H9 (cell line): ENCODE measurements around the gene FBXL5. TPM values are rescaled to one million over a fixed set of nuclear protein-coding genes. Genes with fewer than 3 reads are reported as not detected.

Source experiments
- DNase-seq: peaks from one replicate; pipeline ENCODE4 v3.0.0-alpha.2; 2017
- H2AFZ ChIP-seq: one replicate; pipeline ENCODE4 v1.6.1; 2013; ENCODE audit warnings: mild to moderate bottlenecking, low read length, control low read depth, moderate library complexity
- H2AK5ac ChIP-seq: 2 replicates; pipeline ENCODE4 v1.6.1; 2013; ENCODE audit warnings: low read length, control low read depth, mixed read lengths; ENCODE audit not compliant: insufficient read length
- H2BK120ac ChIP-seq: one replicate; pipeline ENCODE4 v1.6.1; 2013; ENCODE audit warnings: low read depth, mild to moderate bottlenecking, low read length, control low read depth, inconsistent platforms; ENCODE audit not compliant: poor library complexity, severe bottlenecking
- H2BK12ac ChIP-seq: 2 replicates; pipeline ENCODE4 v1.6.1; 2013; ENCODE audit warnings: low read length, control low read depth, mixed read lengths, low read depth; ENCODE audit not compliant: insufficient read length
- H2BK15ac ChIP-seq: 2 replicates; pipeline ENCODE4 v1.6.1; 2013; ENCODE audit warnings: low read depth, low read length, control low read depth
- H2BK20ac ChIP-seq: one replicate; pipeline ENCODE4 v1.6.1; 2013; ENCODE audit warnings: low read depth, mild to moderate bottlenecking, low read length, control low read depth, inconsistent platforms; ENCODE audit not compliant: poor library complexity, severe bottlenecking
- H2BK5ac ChIP-seq: 2 replicates; pipeline ENCODE4 v1.6.1; 2013; ENCODE audit warnings: low read length, control low read depth, mixed read lengths; ENCODE audit not compliant: insufficient read length
- H3K14ac ChIP-seq: 2 replicates; pipeline ENCODE4 v1.6.1; 2013; ENCODE audit warnings: low read length, control low read depth; ENCODE audit not compliant: insufficient read depth
- H3K18ac ChIP-seq: 2 replicates; pipeline ENCODE4 v1.6.1; 2013; ENCODE audit warnings: low read depth, mild to moderate bottlenecking, mixed read lengths, low read length, control low read depth; ENCODE audit not compliant: insufficient read length
- H3K23ac ChIP-seq: 2 replicates; pipeline ENCODE4 v1.6.1; 2013; ENCODE audit warnings: low read length, control low read depth, mixed read lengths, low read depth; ENCODE audit not compliant: insufficient read length
- H3K23me2 ChIP-seq: 2 replicates; pipeline ENCODE4 v1.6.1; 2013; ENCODE audit warnings: low read depth, mild to moderate bottlenecking, mixed read lengths, low read length, control low read depth; ENCODE audit not compliant: insufficient read length, poor library complexity, severe bottlenecking
- H3K27ac ChIP-seq: 2 replicates; pipeline ENCODE4 v1.5.1; 2013; ENCODE audit warnings: low read length, control low read depth, mixed read lengths, low read depth; ENCODE audit not compliant: insufficient read length
- H3K27me3 ChIP-seq: 2 replicates; pipeline ENCODE4 v1.6.1; 2013; ENCODE audit warnings: low read length, control low read depth, inconsistent platforms; ENCODE audit not compliant: insufficient read depth
- H3K4ac ChIP-seq: 2 replicates; pipeline ENCODE4 v1.6.1; 2013; ENCODE audit warnings: low read depth, mild to moderate bottlenecking, control low read depth, inconsistent platforms, low read length, moderate library complexity
- H3K4me1 ChIP-seq: 2 replicates; pipeline ENCODE4 v1.6.1; 2013; ENCODE audit warnings: low read length, control low read depth, inconsistent platforms; ENCODE audit not compliant: insufficient read depth
- H3K4me2 ChIP-seq: 2 replicates; pipeline ENCODE4 v1.6.1; 2013; ENCODE audit warnings: low read length, control low read depth, mixed read lengths; ENCODE audit not compliant: insufficient read length, insufficient read depth
- H3K56ac ChIP-seq: 2 replicates; pipeline ENCODE4 v1.6.1; 2013; ENCODE audit warnings: low read depth, mild to moderate bottlenecking, mixed read lengths, low read length, control low read depth; ENCODE audit not compliant: insufficient read length
- H3K79me1 ChIP-seq: 2 replicates; pipeline ENCODE4 v1.6.1; 2013; ENCODE audit warnings: low read depth, mild to moderate bottlenecking, moderate library complexity, low read length, control low read depth, inconsistent platforms; ENCODE audit not compliant: insufficient read depth, poor library complexity, severe bottlenecking
- H3K79me2 ChIP-seq: 2 replicates; pipeline ENCODE4 v1.6.1; 2013; ENCODE audit warnings: low read length, control low read depth, inconsistent platforms; ENCODE audit not compliant: insufficient read depth
- H3K9ac ChIP-seq: 2 replicates; pipeline ENCODE4 v1.6.1; 2013; ENCODE audit warnings: low read length, control low read depth, mixed read lengths; ENCODE audit not compliant: insufficient read length; ENCODE audit errors: extremely low read depth
- H3K9me3 ChIP-seq: one replicate; pipeline ENCODE4 v1.6.1; 2013; ENCODE audit warnings: low read depth, low read length, inconsistent platforms; ENCODE audit not compliant: control insufficient read depth
- H3T11ph ChIP-seq: one replicate; pipeline ENCODE4 v1.6.1; 2013; ENCODE audit warnings: mild to moderate bottlenecking, low read length, control low read depth, inconsistent platforms
- H4K20me1 ChIP-seq: one replicate; pipeline ENCODE4 v1.6.1; 2013; ENCODE audit not compliant: control insufficient read depth, insufficient read length, insufficient read depth
- H4K5ac ChIP-seq: 2 replicates; pipeline ENCODE4 v1.6.1; 2013; ENCODE audit warnings: low read depth, mild to moderate bottlenecking, mixed read lengths, low read length, control low read depth; ENCODE audit not compliant: insufficient read length
- H4K8ac ChIP-seq: replicated peaks from 2 replicates; pipeline ENCODE4 v1.6.1; 2013; ENCODE audit warnings: low read length, control low read depth, mixed read lengths, low read depth; ENCODE audit not compliant: insufficient read length
- H4K91ac ChIP-seq: 2 replicates; pipeline ENCODE4 v1.6.1; 2013; ENCODE audit warnings: low read depth, mild to moderate bottlenecking, moderate library complexity, mixed read lengths, low read length, control low read depth; ENCODE audit not compliant: insufficient read length
- H3K27ac Mint-ChIP-seq, 3 experiments: 2 replicates in 2 of 3; 3 replicates in 1 of 3; pipeline ENCODE4 v1.8.0; 2020 to 2021; ENCODE audit warnings: mixed read lengths in 3 of 3, mild to moderate bottlenecking in 1 of 3, moderate library complexity in 1 of 3
- H3K27me3 Mint-ChIP-seq: 2 replicates; pipeline ENCODE4 v1.8.0; 2021; ENCODE audit warnings: low read depth, mild to moderate bottlenecking, moderate library complexity, mixed read lengths
- H3K36me3 Mint-ChIP-seq, 3 experiments: 2 replicates in 2 of 3; 3 replicates in 1 of 3; pipeline ENCODE4 v1.8.0; 2020 to 2021; ENCODE audit warnings: low read depth in 3 of 3, mixed read lengths in 3 of 3; ENCODE audit not compliant: insufficient read depth in 1 of 3
- H3K4me1 Mint-ChIP-seq, 2 experiments: 2 replicates each; pipeline ENCODE4 v1.8.0; 2020; ENCODE audit warnings: mixed read lengths in 2 of 2
- H3K4me3 Mint-ChIP-seq, 2 experiments: 2 replicates in 1 of 2; 3 replicates in 1 of 2; pipeline ENCODE4 v1.8.0; 2020 to 2021; ENCODE audit warnings: mild to moderate bottlenecking in 2 of 2, mixed read lengths in 2 of 2, moderate library complexity in 1 of 2
- H3K9me3 Mint-ChIP-seq, 2 experiments: 2 replicates in 1 of 2; 3 replicates in 1 of 2; pipeline ENCODE4 v1.8.0; 2020; ENCODE audit warnings: mild to moderate bottlenecking in 2 of 2, mixed read lengths in 2 of 2, moderate library complexity in 1 of 2
- CTCF ChIP-seq: fragments of 200-600 bp; sonication (generic); conservative IDR thresholded peaks from 3 replicates; pipeline ENCODE4 v1.8.0; 2021; ENCODE audit warnings: antibody characterized with exemption, mild to moderate bottlenecking
- WGBS: extraction: QIAGEN DNeasy Blood & Tissue Kit; methylation state at CpG from one replicate; pipeline ENCODE4 v1.1.7; 2013; ENCODE audit warnings: missing lambda C conversion rate, low lambda C conversion rate, mixed read lengths; ENCODE audit not compliant: insufficient read length; ENCODE audit errors: extremely low coverage; 5-methylcytosine and 5-hydroxymethylcytosine counted together
- total RNA-seq: library from RNA; stranded (reverse); gene quantifications from 2 replicates; pipeline ENCODE4 v1.2.1, GENCODE V29; 2021

Gene FBXL5
- total RNA-seq, 1 experiment from 2014 or later = 57.6 TPM

- H3K4me3 Mint-ChIP-seq = no peak overlapping the region
- no CpG with 5 or more reads among the region's 4 CpGs for WGBS
- Histone ChIP-seq H3K79me1 (peaks cover 2% of the 10 kb centered on the region), H2BK20ac (no peak overlapping the region), H3K23me2 (no peaks in the 10 kb centered on the region), H2AK5ac (no peak overlapping the region), H3K4me2 (no peak overlapping the region), H4K91ac (no peak overlapping the region), H3K23ac (no peak overlapping the region), H4K20me1 (no peaks in the 10 kb centered on the region), H4K5ac (no peak overlapping the region), H2BK12ac (no peak overlapping the region), H2AFZ (no peak overlapping the region), H3K4ac (no peak overlapping the region), H3K9me3 (no peaks in the 10 kb centered on the region), H3T11ph (no peak overlapping the region), H3K9ac (no peak overlapping the region), H3K18ac (no peak overlapping the region), H2BK5ac (no peak overlapping the region), H2BK120ac (no peak overlapping the region), H3K27me3 (no peaks in the 10 kb centered on the region), H3K14ac (no peak overlapping the region), H4K8ac (no peak overlapping the region), H3K79me2 (peaks cover 1% of the 10 kb centered on the region; the same call in 1 of the 2 replicates), H3K4me1 (no peaks in the 10 kb centered on the region), H3K27ac (no peak overlapping the region), H2BK15ac (no peak overlapping the region), H3K56ac (no peak overlapping the region)
- DNase-seq = no peak
- H3K9me3 Mint-ChIP-seq = no peaks in the 10 kb centered on the region
- H3K27ac Mint-ChIP-seq = no peak overlapping the region
- H3K4me1 Mint-ChIP-seq = no peaks in the 10 kb centered on the region
- no peak for TF ChIP-seq CTCF
- peaks cover 5 to 26% (median 23%) of the 10 kb centered on the region in 3 experiments; a peak in 6 of 7 replicates for H3K36me3 Mint-ChIP-seq
- no peaks in the 10 kb centered on the region for H3K27me3 Mint-ChIP-seq
Measured at GRCh38 chr4:15667006-15667405, 11.8 kb upstream of the FBXL5 start.
